22Rv1 (cell line): Measurements from ENCODE around the gene PARD3B.

ENCODE experiments used
- CTCF ChIP-seq: fragments of 450-650 bp; IDR thresholded peaks from 2 replicates; pipeline ENCODE4 v1.5.1; 2017; ENCODE audit warnings: mild to moderate bottlenecking
- ZFX ChIP-seq: fragments of 450-650 bp; IDR thresholded peaks from 2 replicates; pipeline ENCODE4 v1.6.1; 2017; ENCODE audit warnings: antibody characterized with exemption, borderline replicate concordance

GRCh38 chr2:204571911-204572310 is 26.6 kb downstream of the PARD3B start:
- TF ChIP-seq CTCF: no peak
- TF ChIP-seq ZFX: no peak
